GM12874 (cell line): ENCODE data around the gene MMAA.

ENCODE experiments used
- TF ChIP-seq, protein P1 (sequence below): IDR thresholded peaks from 2 replicates; pipeline ENCODE4 v1.5.1; 2011; ENCODE audit warnings: low read depth, mild to moderate bottlenecking, control low read depth, low read length, moderate library complexity; ENCODE audit not compliant: insufficient read depth

The MMAA gene

DNA sequence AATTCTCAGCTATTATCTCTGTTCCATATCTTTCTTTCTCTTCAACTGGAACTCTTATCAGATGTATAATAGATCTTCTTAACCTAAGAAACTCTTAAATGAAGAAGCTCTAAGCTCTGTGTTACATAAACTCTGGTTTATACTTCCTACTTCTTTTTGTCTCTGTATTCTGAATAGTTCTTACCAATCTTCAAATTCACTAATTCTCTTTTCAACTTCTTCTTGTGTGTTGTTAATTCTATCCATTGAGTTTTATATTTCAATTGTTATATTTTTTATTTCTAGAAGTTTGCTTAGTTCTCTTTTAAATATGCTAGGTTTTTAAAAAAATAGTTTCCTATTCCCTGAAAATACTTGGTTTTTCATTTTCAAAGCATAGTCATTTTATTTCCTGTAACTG is 13.2 kb upstream of the MMAA start:
- TF ChIP-seq, protein P1, sequence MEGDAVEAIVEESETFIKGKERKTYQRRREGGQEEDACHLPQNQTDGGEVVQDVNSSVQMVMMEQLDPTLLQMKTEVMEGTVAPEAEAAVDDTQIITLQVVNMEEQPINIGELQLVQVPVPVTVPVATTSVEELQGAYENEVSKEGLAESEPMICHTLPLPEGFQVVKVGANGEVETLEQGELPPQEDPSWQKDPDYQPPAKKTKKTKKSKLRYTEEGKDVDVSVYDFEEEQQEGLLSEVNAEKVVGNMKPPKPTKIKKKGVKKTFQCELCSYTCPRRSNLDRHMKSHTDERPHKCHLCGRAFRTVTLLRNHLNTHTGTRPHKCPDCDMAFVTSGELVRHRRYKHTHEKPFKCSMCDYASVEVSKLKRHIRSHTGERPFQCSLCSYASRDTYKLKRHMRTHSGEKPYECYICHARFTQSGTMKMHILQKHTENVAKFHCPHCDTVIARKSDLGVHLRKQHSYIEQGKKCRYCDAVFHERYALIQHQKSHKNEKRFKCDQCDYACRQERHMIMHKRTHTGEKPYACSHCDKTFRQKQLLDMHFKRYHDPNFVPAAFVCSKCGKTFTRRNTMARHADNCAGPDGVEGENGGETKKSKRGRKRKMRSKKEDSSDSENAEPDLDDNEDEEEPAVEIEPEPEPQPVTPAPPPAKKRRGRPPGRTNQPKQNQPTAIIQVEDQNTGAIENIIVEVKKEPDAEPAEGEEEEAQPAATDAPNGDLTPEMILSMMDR: no peak

DNA sequence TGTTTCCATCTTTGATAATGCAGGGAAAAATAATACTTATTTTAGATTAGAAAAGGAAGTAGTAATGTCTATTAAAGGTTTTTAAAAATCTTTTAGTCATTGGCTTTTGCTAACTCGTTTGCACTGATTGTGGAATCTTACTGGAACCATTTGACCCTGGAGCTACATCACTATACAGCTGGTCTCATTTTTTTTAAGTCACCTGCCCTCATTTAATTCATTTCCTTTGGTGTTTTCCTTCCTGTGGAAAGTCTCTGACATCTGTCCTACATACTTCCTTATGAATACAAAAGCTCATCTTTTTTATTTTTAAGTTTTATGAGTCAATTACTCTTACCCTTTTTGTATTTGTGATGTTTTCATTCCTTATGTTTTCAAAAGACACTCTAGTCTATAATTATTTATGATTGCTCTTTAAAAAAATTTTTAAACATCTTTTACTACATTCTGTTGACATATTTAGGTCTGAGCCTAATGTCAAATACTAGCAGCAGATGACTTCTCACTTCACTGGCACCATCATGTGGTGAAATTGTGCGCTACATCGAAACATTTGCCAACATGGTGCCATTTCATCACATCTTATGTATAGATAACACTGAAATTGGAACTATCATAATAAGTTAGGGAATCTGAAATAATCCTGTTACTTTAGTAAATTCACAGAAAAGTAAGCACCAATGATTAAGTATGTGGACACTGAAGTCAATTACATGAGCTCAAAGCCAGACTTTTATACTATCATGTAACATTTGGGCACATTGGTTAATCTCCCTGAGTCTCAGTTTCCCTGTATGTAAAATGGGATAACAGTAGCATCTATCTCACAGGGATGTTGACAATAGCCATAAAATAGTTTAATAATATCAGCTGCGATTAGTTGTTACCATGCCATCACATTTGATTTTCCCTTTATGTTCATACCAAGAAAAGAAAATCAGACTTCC is 9.4 kb upstream of the MMAA start:
- TF ChIP-seq, protein P1: peak; percentile 53; the same call in 1 of the 2 replicates

DNA sequence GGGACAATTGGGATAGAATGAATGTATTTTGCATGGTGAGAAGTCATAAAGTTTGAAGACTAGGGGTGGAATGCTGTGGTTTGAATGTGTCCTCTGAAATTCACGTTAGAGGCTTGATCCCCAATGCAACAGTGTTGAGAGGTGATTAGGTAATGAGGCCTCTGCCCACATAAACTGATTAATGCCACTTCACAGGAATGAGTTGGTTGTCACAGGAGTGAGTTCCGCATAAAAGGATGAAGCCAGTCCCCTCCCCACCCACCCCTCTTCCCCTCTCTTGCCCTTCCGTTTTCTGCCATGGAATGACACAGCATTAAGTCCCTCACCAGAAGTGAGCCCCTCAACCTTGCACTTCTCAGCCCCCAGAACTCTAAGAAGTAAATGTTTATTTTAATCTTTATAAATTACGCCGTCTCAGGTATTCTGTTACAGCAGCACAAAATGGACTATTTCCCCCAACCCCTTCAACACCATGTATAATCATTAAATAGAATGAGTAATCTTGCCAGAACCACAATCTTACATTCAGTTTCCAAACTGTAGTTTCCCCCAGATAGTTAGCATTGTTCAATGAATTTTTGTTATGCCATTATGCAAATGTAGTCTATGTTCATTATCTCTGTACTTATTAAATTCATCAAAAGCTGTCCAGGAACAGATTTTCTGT is 5.5 kb upstream of the MMAA start:
- TF ChIP-seq, protein P1: no peak

DNA sequence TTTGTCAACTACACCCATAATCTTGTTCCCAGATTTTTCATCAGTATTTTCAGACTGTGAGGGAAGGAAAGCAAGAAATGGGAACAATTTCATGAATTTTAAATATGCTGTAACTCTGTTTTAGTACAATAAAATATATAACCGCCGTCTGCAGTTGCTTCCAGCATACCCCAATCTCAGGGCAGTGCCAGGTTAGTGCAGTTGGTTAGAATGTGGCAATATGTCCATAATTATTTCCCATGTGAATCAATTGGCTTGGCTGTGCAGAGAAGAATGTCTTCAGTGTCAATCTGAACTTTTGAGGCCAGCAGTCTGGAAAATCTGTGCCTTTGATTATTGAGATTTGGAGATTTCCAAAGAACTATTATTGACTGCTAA is 5.0 kb upstream of the MMAA start:
- TF ChIP-seq, protein P1: no peak

DNA sequence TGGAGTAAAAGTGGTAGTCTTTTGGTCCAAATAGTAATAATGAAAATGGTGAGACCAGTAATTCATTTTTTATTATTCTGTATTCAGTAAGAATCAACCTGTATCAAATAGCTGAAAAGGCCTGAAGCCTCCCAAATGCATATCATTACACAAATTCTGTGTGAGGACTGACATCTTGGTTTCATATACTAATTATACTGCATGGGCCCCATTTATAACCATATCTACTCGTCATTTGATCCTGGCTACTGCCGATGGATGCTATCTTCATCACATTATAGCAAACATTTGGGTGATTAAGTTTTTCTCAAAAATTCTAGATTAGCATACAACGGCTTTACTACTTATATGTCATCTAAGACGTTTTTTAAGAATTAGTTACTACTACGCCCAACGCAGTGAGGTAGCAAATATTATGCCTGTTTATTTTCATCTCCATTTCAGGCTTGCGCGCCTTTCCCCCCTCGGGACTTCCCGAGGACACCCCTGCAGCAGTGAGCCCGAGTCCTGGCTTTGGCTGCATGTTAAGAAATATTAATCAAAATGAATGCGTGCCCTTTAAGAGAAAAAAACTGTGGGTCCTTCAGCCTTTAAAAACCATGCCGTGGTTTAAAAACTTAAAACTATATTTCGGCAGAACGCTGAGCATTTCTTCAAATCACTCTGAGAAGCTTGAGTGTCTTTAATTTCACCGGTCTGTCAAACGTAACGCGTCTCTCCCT is 814 bp upstream of the MMAA start:
- TF ChIP-seq, protein P1: no peak

DNA sequence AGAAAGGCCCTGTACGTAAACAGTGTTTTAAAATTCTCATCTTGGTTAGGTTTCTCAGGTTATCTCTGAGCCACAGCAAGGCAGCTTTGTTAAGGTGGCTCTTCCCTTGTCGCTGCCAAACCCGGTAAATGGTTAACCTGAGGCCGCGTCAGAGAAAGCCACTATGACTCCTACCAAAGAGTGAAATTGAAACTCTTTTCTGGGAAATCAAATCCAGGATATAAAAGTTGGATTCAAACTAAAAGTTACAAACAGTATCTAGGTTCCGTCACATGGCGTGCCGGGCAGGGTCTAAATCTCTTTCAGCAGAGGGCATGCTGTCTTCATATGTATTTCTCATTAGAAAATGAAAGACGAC is 433 bp downstream of the MMAA start:
- TF ChIP-seq, protein P1: no peak

DNA sequence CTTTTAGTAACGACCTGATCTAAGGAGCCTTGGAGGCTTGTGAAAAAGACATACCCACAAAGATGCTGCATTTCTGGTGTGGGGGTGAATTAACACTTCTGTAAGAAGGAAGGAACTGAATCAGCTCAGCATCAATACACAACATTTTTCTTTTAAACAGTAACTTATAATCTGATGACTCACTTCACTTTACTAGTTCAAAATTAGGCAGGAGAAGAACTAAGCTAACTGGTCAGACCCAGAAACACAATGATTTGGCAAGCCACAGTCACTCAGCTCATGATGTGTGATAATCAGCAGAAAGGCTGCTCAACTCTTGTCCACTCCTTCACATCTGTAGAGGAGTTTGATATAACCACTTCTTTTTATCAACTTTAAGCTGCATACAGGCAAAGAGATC is 4.6 kb downstream of the MMAA start:
- TF ChIP-seq, protein P1: no peak
